A204.1 (cell line): ENCODE data around the gene PRKAG2.
"Not testable (repeated sequence)": the region's sequence is repeated elsewhere in the genome, so short reads cannot be mapped to it uniquely, and the experiment has no call there.

ENCODE experiments used
- FAIRE-seq: peaks from 2 replicates; lab custom pipeline; 2012; peaks lifted over from hg19 to GRCh38; lab: Jason Lieb, UNC

The PRKAG2 gene

DNA sequence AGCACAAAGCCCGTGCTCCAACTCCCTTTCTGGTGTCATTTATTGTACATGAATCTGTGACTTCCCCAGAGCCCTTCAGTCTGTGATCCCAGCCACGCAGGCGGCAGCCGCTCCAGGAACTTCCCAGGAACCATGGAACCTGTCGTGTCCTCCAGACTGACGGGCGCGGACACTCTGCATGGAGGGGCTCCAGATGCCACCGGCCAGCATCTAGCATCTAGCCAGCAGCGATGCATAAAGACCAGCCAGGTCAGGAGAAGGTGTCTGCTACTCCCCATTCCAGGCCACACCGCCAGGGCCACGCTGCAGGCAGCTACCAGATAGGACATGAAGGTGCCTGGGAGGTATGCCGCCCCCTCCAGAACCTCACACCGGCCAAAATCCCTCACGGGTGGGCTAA, 77.4 kb downstream of the PRKAG2 start:
- no peak for FAIRE-seq

DNA sequence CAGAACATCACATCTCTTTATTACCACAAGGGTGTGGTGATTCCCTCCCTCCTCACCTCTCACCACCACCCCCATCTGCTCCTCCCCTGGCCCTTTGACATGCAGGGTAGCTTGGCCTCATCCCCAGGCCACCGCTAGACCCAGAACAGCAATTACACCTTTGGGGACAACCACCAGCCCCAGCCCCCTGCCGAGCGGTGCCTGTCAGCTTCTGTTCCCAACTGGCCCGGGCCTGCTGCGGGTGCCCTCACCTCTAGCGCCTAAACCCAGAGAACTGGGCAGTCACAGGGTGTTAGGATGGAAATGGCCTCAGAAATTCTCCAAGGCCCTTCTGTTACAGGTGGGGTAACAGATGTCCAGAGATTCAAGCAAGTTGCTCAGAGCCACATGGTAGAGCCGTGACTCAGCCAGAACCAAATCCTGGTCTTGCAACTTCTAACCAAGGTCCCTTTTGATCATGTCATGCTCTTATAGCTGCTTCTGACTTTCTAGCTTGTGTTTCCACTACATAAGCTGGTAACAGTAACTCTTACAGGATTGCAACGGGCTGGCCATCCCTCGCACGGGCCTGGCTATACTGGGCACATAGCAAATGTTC, 78.0 kb downstream of the PRKAG2 start:
- FAIRE-seq: no peak

DNA sequence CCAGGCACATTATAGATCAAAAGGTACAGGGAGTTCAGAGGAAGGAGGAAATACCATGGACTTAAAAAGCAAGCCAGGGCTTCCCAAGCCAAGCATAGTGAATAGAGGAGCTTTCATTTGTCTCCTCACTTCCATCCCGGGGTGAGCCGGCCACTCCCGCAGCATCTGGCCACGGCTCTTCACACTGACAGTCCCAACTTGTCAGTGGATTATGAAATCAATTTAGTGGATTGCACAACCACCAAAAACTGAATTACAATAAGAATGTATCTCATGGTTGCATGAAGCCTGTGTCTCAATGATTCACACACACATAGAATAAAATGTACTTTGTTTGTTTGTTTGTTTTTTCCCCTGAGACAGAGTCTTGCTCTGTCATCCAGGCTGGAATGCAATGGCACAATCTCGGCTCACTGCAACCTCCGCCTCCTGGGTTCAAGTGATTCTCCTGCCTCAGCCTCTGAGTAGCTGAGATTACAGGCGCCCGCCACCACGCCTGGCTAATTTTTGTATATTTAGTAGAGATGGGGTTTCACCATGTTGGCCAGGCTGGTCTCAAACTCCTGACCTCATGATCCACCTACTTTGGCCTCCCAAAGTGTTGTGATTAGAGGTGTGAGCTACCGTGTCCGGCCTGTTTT, 79.1 kb downstream of the PRKAG2 start:
- FAIRE-seq: not testable (repeated sequence)

DNA sequence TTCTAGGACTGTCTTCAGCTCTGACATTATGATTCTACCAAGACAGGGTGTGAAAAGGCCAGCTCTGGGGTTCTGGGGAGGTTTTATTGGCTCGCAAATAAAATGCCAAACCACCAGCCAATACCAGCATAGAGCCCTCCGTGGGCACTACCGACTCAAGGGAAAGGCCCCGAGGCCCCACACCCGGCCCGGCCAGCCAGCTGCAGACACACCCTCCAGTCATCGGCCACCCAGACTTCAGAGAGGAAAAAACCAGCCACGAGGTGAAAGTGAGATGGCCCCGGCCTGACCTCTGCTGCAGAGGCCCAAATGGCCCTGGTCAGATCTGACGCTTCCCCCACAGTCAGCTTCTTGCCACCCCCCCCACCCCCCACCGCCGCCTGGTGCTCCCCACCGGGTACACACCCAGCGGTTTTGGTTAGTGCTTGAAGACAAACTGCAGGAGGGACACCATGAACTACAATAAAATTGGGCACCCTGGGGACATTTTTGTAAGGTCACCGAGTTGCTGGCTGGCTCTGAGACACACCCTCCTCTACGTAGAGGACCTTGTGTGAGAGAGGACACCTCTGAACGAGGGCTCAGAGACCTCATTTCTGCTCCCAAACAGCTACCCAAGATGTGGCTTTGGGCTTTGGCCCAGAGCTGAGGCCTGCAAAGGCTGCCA, 79.9 kb downstream of the PRKAG2 start:
- FAIRE-seq: no peak

DNA sequence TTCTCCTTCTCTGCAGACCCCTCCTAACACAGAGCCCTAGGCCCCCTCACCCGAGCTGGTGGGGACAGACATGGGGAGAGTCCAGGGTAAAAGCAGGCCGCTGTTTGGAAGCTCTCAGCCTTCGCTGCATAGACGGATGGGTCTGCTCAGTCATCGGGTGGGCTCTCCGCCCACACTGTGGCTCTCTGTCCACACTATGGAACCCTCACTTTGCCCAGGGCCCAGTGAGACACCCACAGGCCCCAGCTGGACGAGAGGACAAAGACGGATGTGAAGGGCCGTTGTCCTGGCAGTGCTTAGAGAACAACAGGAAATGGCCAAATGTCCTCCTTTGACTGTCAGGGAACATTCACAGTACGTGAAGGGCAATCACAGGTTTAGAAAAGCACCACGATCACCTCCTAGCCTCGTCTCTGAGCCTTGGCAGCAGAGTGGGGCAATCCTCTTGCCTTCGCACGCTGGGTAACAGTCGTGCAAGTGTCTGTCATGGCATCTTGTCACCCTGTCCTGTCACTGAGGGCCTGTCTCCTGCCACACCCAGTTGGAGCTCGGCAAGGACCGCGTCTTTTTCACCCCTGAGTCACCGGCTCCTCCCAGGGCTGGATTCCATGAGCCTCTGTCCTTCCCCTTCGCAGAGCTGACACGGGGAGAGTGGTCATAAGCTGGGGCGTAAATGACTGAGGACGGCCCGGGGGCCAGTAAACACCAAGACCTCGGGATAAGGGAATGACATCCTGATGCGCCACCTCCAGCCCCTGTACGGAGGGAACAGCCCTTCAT, 80.6 kb downstream of the PRKAG2 start:
- FAIRE-seq: no peak

DNA sequence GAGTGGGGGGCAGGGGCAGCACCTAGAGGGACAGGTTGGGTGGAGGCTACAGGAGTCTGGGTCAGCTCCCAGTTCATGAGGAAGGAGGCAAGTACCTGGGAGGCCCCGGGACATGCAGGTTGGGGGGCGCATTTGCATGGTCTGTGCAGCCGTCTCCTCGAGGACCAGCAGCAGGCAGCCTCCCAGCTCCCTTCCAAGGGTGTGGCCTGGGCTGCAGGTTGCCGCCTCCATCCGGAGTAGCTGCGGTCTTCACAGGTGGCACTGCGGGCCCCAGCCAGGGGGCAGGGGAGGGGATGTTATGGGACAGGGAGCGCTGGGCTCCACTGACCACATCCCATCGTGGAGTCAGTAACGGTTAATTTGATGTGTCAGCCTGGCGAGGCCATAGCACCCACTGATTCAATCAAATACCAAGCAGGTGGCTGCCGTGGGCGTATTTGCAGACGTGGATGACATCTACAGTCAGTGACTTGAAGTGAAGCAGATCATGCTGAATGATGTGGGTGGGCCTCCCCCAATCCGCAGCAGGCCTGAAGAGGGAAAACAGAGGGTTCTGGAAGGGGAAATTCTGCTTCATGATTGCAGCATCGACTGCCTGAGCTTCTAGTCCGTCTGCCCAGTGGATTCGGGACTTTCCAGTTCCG, 81.6 kb downstream of the PRKAG2 start:
- FAIRE-seq: no peak

DNA sequence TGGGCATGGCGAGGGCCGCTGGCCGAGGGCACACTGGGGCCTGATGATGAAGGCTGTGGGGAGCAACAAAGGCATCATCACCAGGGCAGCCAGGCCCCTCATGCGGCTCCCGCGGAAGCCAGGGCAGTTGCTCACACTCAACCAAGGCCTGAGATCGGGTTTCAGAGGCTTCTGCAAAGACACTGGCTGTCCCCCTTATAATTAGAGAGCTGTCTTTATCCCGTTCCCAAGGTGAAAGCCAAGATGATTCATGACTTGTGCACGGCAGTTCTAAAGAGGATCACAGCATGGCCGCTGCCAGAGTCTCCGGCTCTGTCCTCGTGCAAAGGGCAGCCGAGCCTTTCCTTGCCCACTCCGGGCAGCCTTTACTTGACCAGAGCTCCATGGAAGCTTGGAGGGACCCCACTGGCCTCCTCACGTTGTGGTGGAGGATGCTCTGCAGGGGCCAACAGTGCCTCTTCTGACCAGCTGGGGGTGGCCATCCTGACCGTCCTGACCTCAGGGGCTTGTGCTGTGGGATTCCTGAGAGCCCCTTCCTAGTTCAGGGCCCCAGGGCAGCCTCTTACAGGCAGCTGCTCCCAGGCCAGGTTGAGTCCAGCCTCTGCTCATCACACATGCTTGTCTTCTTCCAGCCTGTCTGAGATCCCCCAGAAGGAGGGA, 82.3 kb downstream of the PRKAG2 start:
- FAIRE-seq: no peak

DNA sequence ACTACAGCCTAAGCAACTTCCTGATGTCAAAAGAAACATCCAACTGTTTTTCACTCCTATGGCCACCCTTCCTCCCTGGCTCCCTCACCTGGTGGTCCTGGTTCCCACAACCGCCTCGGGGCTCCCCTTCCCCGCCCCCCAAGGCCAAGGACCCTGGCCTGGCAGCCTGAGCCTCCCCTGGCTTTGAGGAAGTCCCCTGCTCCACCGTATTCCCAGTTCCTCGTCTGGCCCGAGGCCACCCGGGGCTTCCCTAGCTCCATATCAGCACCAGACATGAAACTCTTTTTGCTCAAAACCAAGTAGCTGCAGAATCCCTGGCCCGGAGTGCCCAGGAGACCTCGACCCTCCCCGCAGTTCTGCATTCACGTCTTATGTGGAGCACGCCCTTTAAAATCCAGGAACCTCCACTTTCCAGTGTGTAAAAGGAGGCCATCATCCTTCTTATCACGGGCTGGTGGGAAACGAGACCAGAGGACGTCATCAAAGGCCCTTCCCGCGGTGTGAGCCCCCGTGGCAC, 82.9 kb downstream of the PRKAG2 start:
- FAIRE-seq: no peak

DNA sequence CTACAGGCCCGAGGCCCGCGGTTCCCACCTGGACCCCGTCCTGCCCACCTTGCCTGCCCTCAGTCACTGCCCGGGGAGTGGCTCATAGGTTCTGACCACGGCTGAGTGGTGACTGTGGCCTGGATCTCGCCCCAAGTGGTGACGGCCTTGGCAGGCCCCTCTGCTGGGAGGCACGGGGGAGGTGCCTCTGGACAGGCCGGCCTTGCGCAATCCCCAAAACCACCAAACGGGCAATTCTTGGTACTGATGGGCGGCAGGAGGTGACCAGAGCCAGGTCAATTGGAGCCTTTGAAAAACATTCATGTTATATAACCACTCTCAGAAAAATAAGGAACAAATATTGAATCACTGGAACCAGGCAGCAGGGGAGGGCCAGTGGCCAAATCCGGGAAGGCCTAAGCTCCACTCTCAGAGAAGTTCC, 83.4 kb downstream of the PRKAG2 start:
- no peak for FAIRE-seq

DNA sequence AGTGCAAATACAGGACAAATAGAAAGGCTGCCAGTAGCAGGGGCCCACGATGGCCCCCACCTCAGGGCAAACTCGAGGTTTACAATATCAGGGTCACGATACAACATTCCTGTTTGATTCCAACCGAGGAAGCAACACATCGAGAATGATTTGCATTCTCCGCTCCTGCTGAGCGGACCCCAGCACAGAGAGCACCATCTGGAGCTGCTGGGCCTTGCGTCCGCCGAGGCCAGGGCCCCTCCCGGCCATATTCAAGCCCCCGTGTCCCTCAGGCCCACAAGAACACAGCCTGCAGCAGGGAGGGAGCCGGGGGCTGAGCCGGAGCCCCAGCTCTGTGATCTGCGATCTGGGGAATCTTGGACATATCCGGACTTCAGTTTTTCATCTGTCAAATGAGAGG, 84.3 kb downstream of the PRKAG2 start:
- no peak for FAIRE-seq

DNA sequence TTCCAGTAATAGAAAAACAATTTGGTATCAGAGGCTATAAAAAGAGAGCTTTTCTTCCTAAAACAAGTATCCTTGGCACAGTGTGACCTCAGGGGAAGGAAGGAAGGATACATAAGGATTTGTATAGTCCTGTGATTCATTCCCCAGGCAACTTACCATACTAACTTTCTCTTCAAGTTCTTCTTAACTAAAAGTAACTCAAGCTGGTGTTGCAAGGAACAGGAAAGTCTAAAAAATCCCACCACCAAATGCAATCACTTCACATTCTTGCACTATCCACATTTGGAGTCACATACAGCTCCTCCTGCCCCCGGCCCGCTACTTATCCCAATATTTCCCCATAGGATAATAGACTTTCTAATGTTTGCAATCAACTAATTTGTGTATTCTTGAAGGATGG, 84.8 kb downstream of the PRKAG2 start:
- FAIRE-seq: no peak

DNA sequence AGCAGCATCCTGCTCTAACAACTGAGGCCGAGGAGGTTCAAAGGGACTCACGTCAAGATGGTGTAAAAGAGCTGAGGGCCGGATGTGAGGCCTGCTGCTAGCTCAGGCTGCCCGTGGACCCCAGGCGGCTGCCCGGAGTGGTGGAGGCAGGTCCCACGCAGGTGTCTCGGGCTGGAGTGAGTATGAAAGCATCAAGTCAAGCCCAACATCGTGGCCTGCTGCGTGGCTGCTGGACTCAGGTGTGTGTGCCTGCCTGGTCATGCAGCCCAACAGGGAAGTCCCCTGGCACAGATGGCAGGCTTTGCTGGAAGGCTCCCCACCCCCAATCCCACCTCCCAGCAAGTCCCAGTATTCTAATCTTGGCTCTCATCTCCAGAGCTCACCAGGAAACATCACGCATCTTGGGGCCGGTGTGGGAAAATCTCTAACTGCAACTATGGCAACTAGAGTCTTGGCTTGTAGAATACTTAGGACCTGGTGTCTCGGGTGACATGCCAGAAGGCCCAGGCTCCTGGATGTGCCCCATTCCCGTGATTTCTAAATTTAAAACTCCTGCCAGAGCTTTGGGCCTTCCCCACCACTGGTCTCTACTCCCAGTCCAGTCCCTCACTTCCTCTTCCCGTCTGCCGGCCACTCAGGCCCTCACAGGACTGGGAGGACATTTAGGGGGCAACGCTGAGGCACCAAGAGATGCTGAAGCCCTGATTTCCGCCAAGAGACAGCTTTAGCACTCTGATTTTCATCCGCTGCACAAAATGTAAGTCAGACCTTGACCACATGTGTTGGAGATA, 85.9 kb downstream of the PRKAG2 start:
- FAIRE-seq: no peak

DNA sequence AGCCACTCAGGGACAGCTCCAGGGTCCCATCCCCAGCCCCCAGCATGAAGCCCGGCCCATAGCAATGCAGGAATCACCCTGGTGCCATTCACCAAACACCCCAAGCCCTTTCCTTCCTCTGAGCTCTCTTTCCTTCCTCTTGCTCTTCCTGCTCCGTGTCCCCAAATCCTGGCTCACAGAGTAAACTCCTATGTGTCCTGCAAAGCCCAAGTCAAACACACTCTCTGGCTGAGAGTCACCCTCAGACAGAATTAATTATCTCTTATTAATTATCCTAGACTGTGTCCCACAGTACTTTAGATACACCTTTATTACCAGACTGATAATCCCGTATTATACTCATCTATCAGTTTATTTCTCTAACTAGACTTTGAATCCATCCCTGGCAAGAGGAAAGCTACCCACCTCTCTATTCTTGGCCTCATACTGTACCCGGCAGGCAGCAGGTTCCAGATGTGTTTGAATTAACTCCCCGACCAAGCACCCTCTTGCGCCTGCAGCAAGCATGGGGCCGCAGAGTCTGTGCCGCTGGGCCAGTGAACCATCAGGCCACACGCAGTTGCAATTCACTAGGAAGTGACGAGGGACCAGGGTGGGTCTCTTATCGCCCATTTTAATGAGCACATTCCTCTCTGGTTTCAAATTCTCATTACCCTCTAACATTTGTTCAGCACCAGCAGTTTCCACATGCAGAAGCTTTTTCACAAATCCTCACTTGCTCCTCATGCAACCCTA, 86.7 kb downstream of the PRKAG2 start:
- FAIRE-seq: no peak

DNA sequence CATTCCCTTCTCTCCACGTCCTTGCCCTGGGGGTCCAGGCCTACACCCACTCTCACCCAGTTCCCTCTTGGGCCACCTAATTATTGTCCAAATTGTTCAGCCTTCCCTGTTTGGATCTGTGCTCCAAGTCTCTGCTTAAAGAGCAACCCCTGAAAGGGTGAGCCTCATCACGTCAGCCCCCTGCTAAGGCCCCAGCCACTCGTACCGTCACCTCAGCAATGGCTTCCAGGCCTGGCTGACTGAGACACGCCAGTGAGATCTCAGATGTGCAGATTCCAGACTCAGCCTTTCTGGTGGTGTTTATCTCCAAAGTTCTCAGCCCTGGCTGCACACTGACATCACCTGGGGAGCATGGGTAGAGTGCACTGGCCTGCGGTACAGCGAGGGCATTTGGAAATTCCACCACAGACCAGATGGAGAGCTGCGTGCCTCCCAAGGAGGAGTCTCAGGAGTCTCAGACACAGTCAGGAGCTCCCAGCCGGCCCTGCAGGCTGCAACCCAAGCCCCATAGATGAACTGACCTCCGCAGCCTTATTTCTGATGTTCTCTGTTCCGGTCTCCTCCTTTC, 87.5 kb downstream of the PRKAG2 start:
- no peak for FAIRE-seq

DNA sequence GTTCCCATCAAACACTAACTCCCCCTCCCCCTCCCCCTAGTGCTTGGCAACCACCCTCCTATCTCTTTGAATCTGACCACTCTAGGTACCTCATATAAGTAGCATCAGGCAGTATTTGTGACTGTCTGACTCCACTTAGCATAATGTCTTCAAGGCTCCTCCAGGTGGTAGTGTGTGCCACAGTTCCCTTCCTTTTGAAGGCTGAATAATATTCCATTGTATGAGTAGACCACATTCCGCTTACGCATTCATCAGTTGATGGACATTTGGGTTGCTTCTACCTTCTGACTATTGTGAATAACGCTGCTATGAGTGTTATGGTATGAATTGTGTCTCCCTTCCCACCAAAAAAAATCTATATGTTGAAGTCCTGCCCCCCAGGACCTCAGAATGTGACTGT, 89.6 kb downstream of the PRKAG2 start:
- FAIRE-seq: no peak

DNA sequence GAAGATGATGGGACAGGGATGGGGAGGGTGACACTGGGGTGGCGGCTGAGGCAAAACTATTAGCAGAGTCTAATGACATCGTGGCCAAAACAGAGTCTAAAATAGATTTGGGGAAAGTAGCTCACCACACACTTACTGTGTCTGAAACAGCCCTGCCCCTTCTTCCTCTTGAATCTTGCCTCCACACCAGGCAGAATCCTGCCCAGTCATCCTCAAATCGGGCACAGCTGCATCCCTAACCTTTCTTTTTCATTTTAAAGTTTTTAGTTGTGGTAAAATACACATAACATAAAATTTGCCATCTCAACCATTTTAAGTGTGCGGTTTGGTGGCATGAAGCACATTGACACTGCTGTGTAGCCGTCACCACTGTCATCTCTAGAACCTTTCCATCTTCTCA, 90.0 kb downstream of the PRKAG2 start:
- FAIRE-seq: no peak

DNA sequence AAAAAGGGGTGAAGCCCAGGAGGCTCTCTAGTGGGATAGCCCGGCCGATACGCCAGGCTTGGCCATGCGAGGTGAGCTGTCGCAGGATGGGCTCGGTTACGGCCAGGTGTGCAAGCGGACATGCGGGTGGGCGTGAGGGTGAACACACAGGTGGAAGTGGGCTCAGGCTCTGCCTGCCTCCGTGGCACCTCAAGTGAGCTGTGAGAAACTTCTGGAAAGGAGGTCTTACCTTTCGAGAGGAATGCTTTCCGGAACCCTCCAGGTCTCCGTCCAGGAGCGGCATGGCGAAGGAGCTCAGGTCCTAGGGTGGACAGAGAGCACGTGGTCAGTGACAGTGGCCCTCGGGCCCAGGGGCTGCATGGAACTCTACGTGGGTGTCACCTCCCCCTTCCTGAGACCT, 90.7 kb downstream of the PRKAG2 start:
- FAIRE-seq: no peak

DNA sequence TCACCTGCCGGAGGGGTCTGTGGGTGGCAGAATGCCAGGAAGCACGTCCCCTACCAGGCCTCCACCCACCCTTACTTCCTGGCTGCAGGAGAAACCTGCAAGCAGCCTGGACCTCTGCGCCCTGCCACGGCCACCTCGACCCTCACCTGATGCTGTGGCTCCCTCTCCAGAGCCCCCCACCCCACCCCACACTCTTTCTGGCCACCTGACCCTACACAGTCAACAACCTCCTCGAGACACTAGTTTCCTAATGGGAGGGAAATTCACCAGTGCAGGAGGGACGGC, 91.3 kb downstream of the PRKAG2 start:
- FAIRE-seq: no peak

DNA sequence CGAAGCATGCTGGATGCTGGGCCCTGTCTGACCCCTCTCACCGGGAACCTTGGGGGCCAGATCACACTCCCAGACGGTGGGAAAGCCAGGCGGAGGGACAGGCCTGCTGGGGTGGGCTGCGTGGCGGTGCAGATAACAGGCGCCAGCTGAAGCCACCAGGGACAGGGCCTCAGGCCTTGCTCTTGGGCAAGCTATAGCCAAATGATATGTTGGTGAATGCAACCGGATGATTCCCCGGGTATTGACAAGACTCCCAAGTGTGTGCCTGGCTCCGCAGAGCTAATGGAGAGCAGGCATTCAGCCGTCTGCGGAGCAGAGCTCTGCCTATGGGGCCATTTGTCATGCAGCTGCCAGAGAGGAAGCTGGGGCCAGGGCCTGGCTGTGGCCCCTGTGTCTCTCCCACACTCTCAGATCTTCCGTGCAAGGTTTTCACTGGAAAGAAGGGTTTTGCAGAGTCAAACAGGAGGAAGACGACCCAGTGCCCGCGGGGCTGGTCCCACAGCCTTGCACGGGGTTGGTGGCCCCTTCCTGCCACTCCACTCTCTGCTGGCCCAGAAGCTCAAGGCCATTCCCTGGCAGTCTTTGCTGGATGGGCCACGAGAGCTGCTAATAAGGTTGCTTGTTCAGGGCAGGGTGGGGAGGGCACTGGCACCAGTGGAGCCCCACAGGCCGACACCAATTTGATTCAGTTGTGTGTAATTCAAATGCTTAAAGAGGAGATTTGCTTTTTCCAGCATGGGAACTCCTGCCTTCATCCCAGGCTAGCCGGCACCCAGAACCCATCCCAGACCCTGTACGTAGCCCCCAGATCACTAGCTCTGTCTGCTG, 91.8 kb downstream of the PRKAG2 start:
- FAIRE-seq: no peak
